A673 (cell line): ENCODE measurements around the gene RIPOR3.

Experiments
- CTCF ChIP-seq: fragments of 300-800, 200-600 bp; sonication (generic); conservative IDR thresholded peaks from 2 replicates; pipeline ENCODE4 v1.5.1; 2017; ENCODE audit warnings: low read depth, mild to moderate bottlenecking, antibody characterized with exemption, low read length, moderate library complexity, mixed read lengths
- EZH2 ChIP-seq: fragments of 200-600 bp; sonication (generic); IDR thresholded peaks from 2 replicates; pipeline ENCODE4 v1.6.1; 2017; ENCODE audit warnings: borderline replicate concordance, low read depth, mild to moderate bottlenecking, mixed read lengths, antibody characterized with exemption, low read length; ENCODE audit not compliant: poor library complexity, severe bottlenecking

GRCh38 chr20:50728486-50728980 is 37.2 kb upstream of the RIPOR3 start:
- TF ChIP-seq CTCF (no peak), EZH2 (no peak)
